T-helper 1 cell (primary cell): ENCODE results near the gene OR6B3.

Source experiments
- DNase-seq, 5 donors: peaks; one replicate each; pipeline ENCODE4 v3.0.0-alpha.2; 2012 to 2020

OR6B3 gene

DNA sequence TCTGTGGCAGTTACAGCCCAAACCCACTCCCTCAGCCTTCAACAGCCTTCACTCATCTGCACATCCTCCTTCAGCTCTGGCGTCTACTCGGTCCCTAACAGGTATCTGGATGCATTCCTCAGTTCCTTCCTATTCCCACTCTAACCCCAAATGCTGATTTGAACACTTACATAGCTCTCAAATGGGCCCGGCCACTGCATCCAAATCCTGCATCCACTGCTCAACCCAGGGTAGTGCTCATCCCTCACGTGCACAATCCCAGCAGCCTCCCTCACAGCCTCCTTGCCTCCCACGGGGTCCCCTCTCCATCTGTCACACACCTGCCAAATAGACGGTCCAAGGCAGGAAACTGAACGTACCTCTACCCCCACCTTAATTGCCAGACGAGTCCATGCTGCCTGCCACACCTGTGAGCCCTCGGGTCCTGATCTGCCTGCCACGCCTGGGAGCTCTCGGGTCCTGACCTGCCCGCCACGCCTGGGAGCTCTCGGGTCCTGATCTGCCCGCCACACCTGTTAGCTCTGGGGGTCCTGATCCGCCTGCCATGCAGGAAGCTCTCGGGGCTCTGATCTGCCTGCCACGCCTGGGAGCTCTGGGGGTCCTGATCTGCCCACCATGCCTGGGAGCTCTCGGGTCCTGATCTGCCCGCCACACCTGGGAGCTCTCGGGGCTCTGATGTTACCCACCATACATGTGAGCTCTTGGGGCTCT, 9.9 kb downstream of the OR6B3 start:
- no peak for DNase-seq

GRCh38 chr2:240042740-240043139, 10.6 kb downstream of the OR6B3 start:
- no peak for DNase-seq

DNA sequence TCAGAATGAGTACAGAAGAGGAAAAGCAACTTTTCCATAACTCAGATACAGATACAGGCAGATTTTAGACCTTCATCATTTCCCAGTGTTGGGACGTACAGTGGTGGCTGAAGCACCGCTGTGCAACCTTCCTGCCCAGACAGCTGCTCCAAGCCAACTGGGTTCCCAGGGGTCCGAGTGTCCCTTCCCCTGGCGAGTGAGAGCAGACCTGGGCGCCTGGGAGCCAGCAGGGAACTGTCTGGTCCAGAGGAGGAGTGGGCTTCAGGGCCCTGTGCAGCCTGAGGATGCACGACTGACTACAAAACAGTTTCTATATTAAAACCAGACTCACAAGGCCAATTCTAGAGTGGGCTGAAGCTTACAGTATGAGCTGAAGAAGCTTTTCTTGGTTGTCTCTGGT, 12.0 kb downstream of the OR6B3 start:
- DNase-seq: no peak

GRCh38 chr2:240037358-240037757, 16.0 kb downstream of the OR6B3 start:
- no peak for DNase-seq

DNA sequence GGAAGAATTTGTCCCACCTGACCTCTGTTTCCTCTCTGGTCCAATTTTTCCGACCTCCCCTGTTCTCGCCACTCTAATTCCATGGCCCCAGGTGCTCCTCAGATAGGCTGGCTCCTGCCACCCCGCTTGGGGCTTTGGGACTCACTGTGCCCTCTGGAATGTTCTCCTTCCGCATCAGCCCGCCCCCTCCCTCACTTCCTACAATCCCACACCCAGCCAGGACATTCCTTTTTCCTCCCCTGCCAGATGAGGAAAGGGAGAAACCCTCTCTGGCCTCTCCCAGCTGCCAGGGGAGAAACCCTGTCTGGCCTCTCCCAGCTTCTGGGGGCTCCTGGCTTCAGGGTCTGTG, 20.0 kb downstream of the OR6B3 start:
- DNase-seq: no peak

- DNase-seq: no peak
Measured at GRCh38 chr2:240032406-240033329, 20.7 kb downstream of the OR6B3 start.

DNA sequence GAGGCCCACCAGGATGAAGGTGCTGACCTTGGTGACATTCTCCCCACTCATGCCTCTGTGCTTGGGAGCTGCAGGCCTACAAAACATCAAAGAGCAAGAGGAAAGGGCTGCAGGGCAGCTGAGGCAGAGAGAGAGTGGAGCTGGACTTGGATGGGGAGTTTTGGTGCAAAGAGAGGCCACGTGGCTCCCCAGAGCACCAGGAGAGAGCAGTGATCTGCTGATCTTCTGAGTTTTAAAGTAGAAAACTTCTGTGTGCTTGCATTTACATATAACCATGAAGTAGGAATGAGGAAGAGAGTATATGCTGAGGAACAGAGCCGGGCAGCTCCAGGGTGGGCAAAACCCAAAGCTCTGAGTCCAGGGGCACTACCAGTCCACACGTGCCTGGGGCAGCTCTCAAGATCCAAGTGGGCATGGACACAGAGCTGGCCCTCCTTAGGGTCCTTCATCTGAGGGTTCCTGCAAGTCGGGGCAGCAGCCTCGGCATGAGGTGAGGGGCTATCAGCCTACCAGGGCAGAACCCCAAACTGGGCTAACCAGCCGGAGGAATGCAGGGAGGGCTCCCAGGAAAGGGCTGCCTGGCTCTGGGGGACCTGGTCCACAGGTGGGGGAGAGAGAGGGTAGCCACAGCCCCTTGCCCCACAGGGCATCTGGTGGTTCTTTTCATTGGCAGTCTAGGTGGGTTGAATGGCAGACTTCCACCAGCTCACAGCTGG, 22.8 kb downstream of the OR6B3 start, which contains the start of gene OR6B2:
TSS of gene OR6B2 (minus strand) at position 51 of the 716 bp plus-strand sequence. CDS start at position 51, 0 bp downstream.
- DNase-seq: no peak

DNA sequence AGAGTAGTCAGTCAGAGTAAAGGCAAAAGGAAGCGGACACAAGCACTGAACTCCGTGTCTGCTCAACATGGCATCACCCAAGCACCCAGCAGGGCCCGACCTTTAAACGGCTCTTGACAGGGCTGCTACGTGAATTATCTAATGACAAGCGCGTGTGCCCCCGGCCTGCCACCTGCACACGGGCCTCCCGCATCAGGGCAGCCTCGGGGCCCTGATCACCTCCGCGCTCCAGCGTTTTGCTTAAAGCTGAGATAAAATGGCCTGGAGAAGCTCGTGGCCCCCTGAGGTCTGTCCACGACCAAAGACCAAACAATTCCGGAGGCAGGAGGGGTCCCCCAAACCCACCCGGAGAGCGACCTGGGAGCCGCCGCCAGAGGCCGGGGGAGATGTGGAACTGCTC, 28.6 kb downstream of the OR6B3 start:
- DNase-seq: peak in 3 of 5 donors; percentile 16 to 28 (median 16)

GRCh38 chr2:240023792-240024191, 29.5 kb downstream of the OR6B3 start:
- DNase-seq: no peak

DNA sequence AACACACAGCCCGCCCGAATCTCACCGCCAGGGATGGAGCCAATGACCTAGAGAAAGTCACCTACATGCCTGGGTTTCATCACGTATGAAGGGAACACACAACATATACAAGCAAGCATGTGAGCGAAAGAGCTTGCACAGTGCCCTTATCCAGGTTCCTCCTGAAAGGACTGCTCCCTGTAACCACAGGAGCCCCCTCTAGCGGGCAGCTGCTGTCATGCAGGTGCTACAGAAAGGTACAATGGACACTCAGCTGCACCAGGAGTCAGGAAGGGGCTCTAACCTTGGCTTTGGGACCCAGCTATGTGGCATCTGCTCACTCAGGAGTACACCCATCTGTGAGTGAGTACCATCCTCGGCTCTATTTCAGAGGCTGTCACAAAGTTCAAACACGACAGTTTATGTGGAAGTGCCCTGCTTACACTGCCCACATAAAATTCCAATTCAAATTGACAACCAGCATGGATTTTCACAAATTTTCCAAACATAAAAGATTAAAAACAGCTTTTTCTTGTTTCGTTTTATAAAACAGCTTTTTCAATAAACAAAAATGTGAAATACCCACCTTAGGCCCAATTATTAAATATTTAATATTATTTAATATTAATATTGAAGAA, 31.7 kb downstream of the OR6B3 start:
- DNase-seq: peak in 4 of 5 donors; percentile 44 to 60 (median 54)

DNA sequence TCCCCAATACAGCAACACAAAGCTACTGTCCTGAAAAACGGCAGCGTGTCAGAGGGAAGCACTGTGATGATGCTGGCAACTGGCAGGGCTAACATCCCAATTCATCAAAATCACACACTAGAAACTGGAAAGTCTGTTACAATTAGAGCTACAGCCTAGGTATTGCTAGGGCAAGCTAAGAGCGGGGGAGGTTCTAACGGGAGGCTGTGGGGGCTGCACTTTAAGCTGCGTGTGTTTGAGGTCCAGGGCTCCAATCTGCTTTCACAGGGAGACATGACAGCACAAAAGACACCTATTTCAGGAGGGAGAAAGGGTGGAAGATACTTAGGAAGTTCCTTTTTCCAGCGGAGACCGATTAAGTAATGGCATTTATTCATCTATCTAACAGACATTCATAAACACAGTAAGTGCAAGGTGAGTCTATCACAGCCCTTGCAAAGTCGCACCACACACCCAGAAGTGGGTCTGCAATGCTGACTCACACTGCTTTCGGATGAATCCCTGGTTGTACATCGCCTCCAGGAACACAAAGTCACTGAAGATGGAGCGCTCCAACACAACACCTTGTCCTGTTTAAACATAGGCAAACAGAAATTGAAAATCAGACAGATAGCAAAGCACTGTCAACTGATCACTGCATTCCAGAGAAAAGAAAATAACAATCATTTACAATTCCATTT, 35.1 kb downstream of the OR6B3 start:
- DNase-seq: no peak

DNA sequence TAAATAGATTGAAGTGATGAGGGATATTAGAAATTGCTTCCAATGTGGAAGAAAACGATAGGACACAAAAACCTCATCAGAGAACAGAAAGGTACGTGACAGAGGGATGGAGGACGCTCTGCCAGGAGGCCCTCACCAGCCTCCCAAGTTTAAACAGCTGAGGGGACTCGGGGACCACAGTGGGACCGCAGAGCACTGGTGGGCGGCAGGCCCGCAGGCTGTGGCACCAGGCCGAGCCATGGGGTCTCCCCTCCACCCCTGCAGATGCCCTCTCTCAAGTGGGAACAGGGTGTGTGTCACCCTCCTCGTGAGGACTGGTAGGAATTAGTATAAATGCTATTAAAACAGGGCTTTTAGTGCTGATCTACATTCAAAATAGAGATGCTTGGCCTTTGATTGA, 39.0 kb downstream of the OR6B3 start:
- DNase-seq: no peak

DNA sequence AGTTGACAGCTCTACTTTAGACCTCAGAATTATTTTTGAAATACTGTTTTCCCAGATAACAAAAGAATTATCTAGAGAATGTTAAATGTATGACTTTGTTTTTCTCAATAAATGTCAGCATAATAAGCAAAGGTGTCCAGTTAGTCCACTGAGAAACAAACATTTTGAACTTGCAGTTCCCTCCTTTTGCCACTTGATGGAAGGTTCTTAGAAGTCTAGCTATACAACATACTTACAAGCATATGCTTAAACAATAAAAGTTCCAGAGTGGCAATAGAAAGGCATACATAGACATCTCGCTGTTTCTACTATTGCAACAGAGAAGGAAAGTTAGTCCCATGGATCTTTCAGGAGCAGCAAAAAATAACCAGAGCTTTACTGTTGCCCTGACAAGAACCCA, 40.0 kb downstream of the OR6B3 start:
- DNase-seq: no peak

GRCh38 chr2:240002983-240003382, 50.3 kb downstream of the OR6B3 start:
- DNase-seq: no peak

- no peak for DNase-seq
Measured at GRCh38 chr2:240000671-240001070, 52.6 kb downstream of the OR6B3 start.

DNA sequence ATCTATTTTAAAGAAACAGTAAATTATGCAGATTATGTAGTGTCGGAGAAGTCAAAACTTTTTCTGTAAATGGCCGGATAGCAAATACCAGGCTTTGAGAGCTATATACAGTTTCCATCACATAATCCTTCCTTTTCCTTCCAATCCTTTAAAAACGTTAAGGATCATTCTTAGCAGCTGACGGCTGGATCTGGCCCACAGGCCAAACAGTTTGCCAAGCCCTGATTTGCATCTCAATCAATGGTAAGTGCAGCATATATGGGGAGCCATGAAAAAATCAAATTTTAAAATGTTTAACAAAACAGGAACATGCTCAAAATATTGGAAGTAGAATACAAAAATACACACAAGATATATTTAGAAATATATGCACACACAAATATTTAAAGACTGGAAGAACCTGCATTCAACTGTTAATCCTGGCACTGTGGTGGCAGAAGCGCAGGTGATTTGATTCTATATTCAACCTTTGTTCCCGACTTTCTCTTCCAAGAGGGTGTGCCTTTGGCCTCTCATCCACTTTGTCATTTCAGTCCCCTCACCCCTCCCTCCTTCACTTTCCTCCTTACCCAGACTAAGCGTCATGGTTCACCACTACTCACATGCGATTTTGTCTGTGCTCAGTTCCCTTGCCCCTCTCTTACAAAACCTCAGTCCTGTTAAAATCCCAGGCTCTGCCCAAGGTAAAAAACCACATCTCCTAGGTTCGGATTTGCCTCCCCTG, 55.5 kb downstream of the OR6B3 start:
- no peak for DNase-seq
